HTERT RPE-1 (cell line): ENCODE results near the gene TNS1.

Source experiments
- in situ Hi-C: fragments of 300-500 bp; cut with MboI; formaldehyde crosslinking; loops from 4 replicates; pipeline ENCODE4 v1.14.3; 2020; ENCODE audit warnings: low sequenced_read_pairs

TNS1 gene

DNA sequence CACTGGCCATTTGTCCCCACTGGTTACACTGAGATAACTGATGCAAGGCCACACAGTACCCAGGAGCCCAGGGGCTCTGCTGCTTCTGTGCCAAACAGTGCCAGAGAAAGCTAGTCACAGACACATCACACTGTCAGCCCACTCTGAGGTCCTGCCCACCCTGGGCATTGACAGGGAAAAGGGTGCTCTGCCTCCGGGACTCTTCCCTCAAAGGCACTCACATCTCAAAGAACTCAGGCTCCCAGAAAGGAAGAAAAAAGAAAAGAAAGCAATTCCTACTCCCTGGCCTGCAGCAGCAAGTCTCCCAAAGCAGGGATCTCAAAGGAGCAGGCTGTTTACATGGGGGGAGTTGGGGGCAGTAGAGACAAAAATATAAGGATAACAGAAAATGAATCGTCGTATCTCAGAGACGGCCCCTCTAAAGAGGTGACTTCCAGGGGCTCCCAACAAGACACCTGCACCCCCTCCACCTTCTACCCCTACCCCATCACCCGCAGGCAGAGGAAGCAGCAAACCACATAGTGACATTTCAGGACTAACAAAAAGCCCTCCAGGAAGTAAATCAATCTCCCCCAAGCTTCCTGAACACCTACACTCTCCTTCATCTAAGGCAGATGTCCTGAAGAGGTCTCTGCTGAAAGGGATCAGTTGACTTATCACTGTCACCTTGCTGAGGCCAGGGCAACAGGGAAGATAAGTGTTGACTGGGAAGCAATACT lies 247.6 kb downstream of the TNS1 start:
- in situ Hi-C loops = no loop called here

- in situ Hi-C loops = no loop called here
Observed at GRCh38 chr2:217753460-217754200, 249.2 kb downstream of the TNS1 start.

GRCh38 chr2:217752714-217753459 lies 249.9 kb downstream of the TNS1 start:
- in situ Hi-C loops = no loop called here

GRCh38 chr2:217751952-217752351 lies 250.8 kb downstream of the TNS1 start:
- in situ Hi-C loops = no loop called here

DNA sequence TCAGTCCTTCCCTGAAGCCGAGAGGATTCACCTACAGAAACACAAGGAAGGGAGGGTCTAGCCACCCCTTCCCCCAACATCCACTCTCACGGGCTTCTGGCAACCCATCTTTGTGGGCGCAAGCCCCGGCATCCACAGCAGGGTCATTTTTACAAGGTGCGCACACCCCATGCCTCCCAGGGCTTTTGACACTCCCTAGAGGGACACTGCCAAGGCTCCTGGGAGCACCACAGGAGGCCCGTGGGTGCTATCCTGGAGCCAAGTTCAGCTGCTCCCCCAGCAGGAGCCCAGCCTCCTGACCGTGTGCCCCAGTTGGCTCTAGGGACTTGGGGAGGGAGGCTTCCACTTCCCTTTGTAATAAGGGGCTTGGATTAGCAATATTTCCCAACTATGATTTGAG lies 251.6 kb downstream of the TNS1 start:
- in situ Hi-C loops = no loop called here
